Spleen (tissue), 11 donors: ENCODE results near the gene CACNA1C. TPM values are rescaled to one million over a fixed set of nuclear protein-coding genes. Genes with fewer than 3 reads are reported as not detected.
"Not testable (repeated sequence)": the region's sequence is repeated elsewhere in the genome, so short reads cannot be mapped to it uniquely, and the experiment has no call there.

ENCODE experiments used
- DNase-seq: peaks from one replicate; pipeline ENCODE4 v3.0.0-alpha.2; 2020
- H3K27ac ChIP-seq, 8 donors: fragments of 200-600 bp; sonication (generic) in 7 of 8; 1 replicate in 4 of 8; 2 replicates in 4 of 8; pipeline versions ENCODE4 v1.5.0 to v1.8.0; 2016 to 2021; ENCODE audit warnings: inconsistent platforms in 4 of 8, mild to moderate bottlenecking in 4 of 8, moderate library complexity in 1 of 8
- H3K27me3 ChIP-seq, 7 donors: fragments of 200-600 bp; sonication (generic) in 6 of 7; replicated peaks in 1 of 7; 1 replicate in 4 of 7; 2 replicates in 3 of 7; pipeline versions ENCODE4 v1.5.0 to v1.8.0; 2016 to 2021; ENCODE audit warnings: inconsistent platforms in 3 of 7, mild to moderate bottlenecking in 1 of 7
- H3K36me3 ChIP-seq, 6 donors: fragments of 200-600 bp; sonication (generic) in 5 of 6; 1 replicate in 4 of 6; 2 replicates in 2 of 6; pipeline versions ENCODE4 v1.5.0 to v1.8.0; 2016 to 2021; ENCODE audit warnings: inconsistent platforms in 2 of 6
- H3K4me1 ChIP-seq, 6 donors: fragments of 200-600 bp; sonication (generic) in 5 of 6; 1 replicate in 3 of 6; 2 replicates in 3 of 6; pipeline versions ENCODE4 v1.5.0 to v1.8.0; 2016 to 2021; ENCODE audit warnings: inconsistent platforms in 3 of 6
- H3K4me3 ChIP-seq, 8 donors: fragments of 200-600 bp; sonication (generic) in 7 of 8; 1 replicate in 4 of 8; 2 replicates in 4 of 8; pipeline versions ENCODE4 v1.5.0 to v1.8.0; 2016 to 2021; ENCODE audit warnings: inconsistent platforms in 4 of 8, mild to moderate bottlenecking in 4 of 8, moderate library complexity in 2 of 8
- H3K9me3 ChIP-seq, 8 donors: fragments of 200-600 bp; sonication (generic) in 7 of 8; 1 replicate in 4 of 8; 2 replicates in 4 of 8; pipeline versions ENCODE4 v1.5.0 to v1.8.0; 2016 to 2021; ENCODE audit warnings: inconsistent platforms in 4 of 8
- CTCF ChIP-seq, 11 experiments: fragments of 200-600 bp in 7 of 11; fragments of 450-650 bp in 4 of 11; sonication (generic) in 4 of 11; IDR thresholded peaks in 8 of 11; conservative IDR thresholded peaks in 3 of 11; 1 replicate in 7 of 11; 2 replicates in 4 of 11; pipeline versions ENCODE4 v1.4.0 to v1.8.0; 2016 to 2021; ENCODE audit warnings: antibody characterized with exemption in 11 of 11, inconsistent platforms in 4 of 11, mild to moderate bottlenecking in 1 of 11
- POLR2A ChIP-seq, 3 donors: fragments of 450-650 bp; IDR thresholded peaks; one replicate each; pipeline ENCODE4 v1.5.1; 2017; ENCODE audit warnings: antibody characterized with exemption in 3 of 3, mild to moderate bottlenecking in 1 of 3
- POLR2AphosphoS5 ChIP-seq, 3 donors: sonication (generic); formaldehyde crosslinking; IDR thresholded peaks; one replicate each; pipeline ENCODE4 v1.5.1; 2017; ENCODE audit warnings: antibody characterized with exemption in 3 of 3
- WGBS, 5 donors: extraction: QIAGEN DNeasy Blood & Tissue Kit in 3 of 5; methylation state at CpG; one replicate each; pipeline versions ENCODE4 v1.1.5 to v1.1.7; 2013 to 2018; 5-methylcytosine and 5-hydroxymethylcytosine counted together
- intact Hi-C: fragments of 100-400 bp; cut with DNase I; formaldehyde crosslinking; loops from one replicate; pipeline ENCODE4 v1.15.0; 2023; ENCODE audit warnings: low total_unique reads
- polyA plus RNA-seq, 3 donors: library from polyadenylated mRNA; stranded (reverse); fragments of 200-250 nt; gene quantifications; one replicate each; pipeline ENCODE4 v1.2.1, GENCODE V29; 2013
- total RNA-seq, 7 donors: library from RNA; depleted of rRNA in 3 of 7; stranded (reverse); fragments of >200 nt in 3 of 7; fragmentation: NEBNext Ultra II Directional in 4 of 7; extraction: Animal tissue kit (Norgen Biotek cat#: 25700) in 4 of 7; gene quantifications; one replicate each; pipeline versions ENCODE4 v1.1.0 to v1.2.1, GENCODE V29; 2016 to 2021
- donor health status: healthy with polysubstance abuse.
- donor health status: DM: no; HTN: no; CAD: no; lungs with moderate emphysema.
- donor health status: DM: no; HTN: no; CAD: no.
- donor health status: Bipolar disorder and iron deficiency.
- donor health status: healthy.
- donor health status: DM: no; HTN: no; CAD: no.
- donor health status: DM: yes; HTN: yes; CAD: no.

Gene CACNA1C
- total and polyA plus RNA-seq, 10 donors, result 0.67 to 27.6 (median 18.4) TPM

GRCh38 chr12:2739832-2740641 lies 687.2 kb downstream of the CACNA1C start:
- no peak overlapping the region for H3K27ac ChIP-seq
- intact Hi-C loops, result no loop called here
- 55 to 65% (median 60%) methylated on average over 11 of the region's 11 CpGs for WGBS, 5 donors

GRCh38 chr12:2742037-2742436 lies 689.2 kb downstream of the CACNA1C start:
- DNase-seq, intact Hi-C loops, H3K4me3 ChIP-seq, H3K4me1 ChIP-seq, H3K9me3 ChIP-seq, H3K27ac ChIP-seq, H3K27me3 ChIP-seq, H3K36me3 ChIP-seq: not testable (repeated sequence)
- 20 to 76% (median 70%) methylated on average over 1 to 10 of the region's 10 CpGs for WGBS, 5 donors

More at GRCh38 chr12:2739832-2740641, 687.2 kb downstream of the CACNA1C start:
- no peaks in the 10 kb centered on the region for H3K9me3 ChIP-seq
- H3K4me1 ChIP-seq, result peaks cover 0 to 6% (median 2%) of the 10 kb centered on the region in 6 donors
- TF ChIP-seq POLR2A (IDR thresholded peaks at IDR 0.05) (no peak), POLR2AphosphoS5 (IDR thresholded peaks at IDR 0.05) (no peak), CTCF (IDR thresholded peaks at IDR 0.05 in 8 of 11, conservative IDR thresholded peaks at IDR 0.05 in 3 of 11) (peak in 5 of 11 experiments; percentile 10 to 18 (median 13))
- H3K27me3 ChIP-seq, result peaks cover 0 to 15% (median 0%) of the 10 kb centered on the region in 7 donors
- H3K4me3 ChIP-seq, result no peak overlapping the region
- H3K36me3 ChIP-seq, result no peaks in the 10 kb centered on the region
- no peak for DNase-seq

- Histone ChIP-seq H3K27me3 (peaks cover 0 to 5% (median 0%) of the 10 kb centered on the region in 7 donors), H3K27ac (no peak overlapping the region), H3K4me3 (no peak overlapping the region), H3K36me3 (no peaks in the 10 kb centered on the region), H3K4me1 (no peaks in the 10 kb centered on the region), H3K9me3 (peaks cover 0 to 6% (median 0%) of the 10 kb centered on the region in 8 donors)
- no peak for DNase-seq
- intact Hi-C loops, result no loop called here
- TF ChIP-seq CTCF (IDR thresholded peaks at IDR 0.05 in 8 of 11, conservative IDR thresholded peaks at IDR 0.05 in 3 of 11) (no peak), POLR2A (IDR thresholded peaks at IDR 0.05) (no peak), POLR2AphosphoS5 (IDR thresholded peaks at IDR 0.05) (no peak)
- 84 to 96% (median 94%) methylated on average over 6 of the region's 6 CpGs for WGBS, 5 donors
Measured at GRCh38 chr12:2743478-2743877, 690.7 kb downstream of the CACNA1C start.

GRCh38 chr12:2745655-2746054 lies 692.9 kb downstream of the CACNA1C start:
- H3K27me3 ChIP-seq, result peaks cover 0 to 17% (median 0%) of the 10 kb centered on the region in 7 donors
- WGBS, 5 donors, result 50 to 73% (median 55%) methylated on average over 2 of the region's 2 CpGs
- H3K9me3 ChIP-seq, result peaks cover 0 to 6% (median 0%) of the 10 kb centered on the region in 8 donors
- no peaks in the 10 kb centered on the region for H3K4me1 ChIP-seq
- no peak for DNase-seq
- H3K36me3 ChIP-seq, result no peaks in the 10 kb centered on the region
- no peak overlapping the region for H3K4me3 ChIP-seq
- no peak overlapping the region for H3K27ac ChIP-seq
- no peak for TF ChIP-seq CTCF (IDR thresholded peaks at IDR 0.05 in 8 of 11, conservative IDR thresholded peaks at IDR 0.05 in 3 of 11)
- no peak for TF ChIP-seq POLR2AphosphoS5 (IDR thresholded peaks at IDR 0.05)
- no peak for TF ChIP-seq POLR2A (IDR thresholded peaks at IDR 0.05)
- intact Hi-C loops, result no loop called here

Other genes with a start within 250 kb of the CACNA1C start
- gene LRTM2, start 232.4 kb upstream of the CACNA1C start, total RNA-seq, result under 1 TPM in 1 of 7 donors, not detected in 6; 0.12 TPM
- gene LRTM2, start 232.4 kb upstream of the CACNA1C start, polyA plus RNA-seq, result not detected
- gene CACNA2D4, start 134.3 kb upstream of the CACNA1C start, total RNA-seq, result 10 to 100 TPM in 3 of 7 donors, 1 to 10 TPM in 4; 3.3 to 11.8 (median 10.0) TPM
- gene CACNA2D4, start 134.3 kb upstream of the CACNA1C start, polyA plus RNA-seq, result 1 to 10 TPM; 3.4 to 5.0 (median 4.9) TPM
- 10 to 100 TPM; 11.1 to 20.8 (median 16.9) TPM for gene DCP1B, start 48.5 kb upstream of the CACNA1C start, total RNA-seq
- 1 to 10 TPM; 5.5 to 7.6 (median 6.1) TPM for gene DCP1B, start 48.5 kb upstream of the CACNA1C start, polyA plus RNA-seq